GM20000 (cell line): ENCODE data around the gene NPAS4.
A peak's percentile ranks its signal among the peaks of the same experiment; 100 is the strongest.

Experiments used
- DNase-seq: peaks from one replicate; pipeline ENCODE4 v3.0.0; 2012; ENCODE audit warnings: low spot score
- CTCF ChIP-seq: IDR thresholded peaks from 2 replicates; pipeline ENCODE4 v1.5.1; 2012; ENCODE audit warnings: mild to moderate bottlenecking, control low read depth; ENCODE audit errors: extremely low read depth, missing control alignments

NPAS4 gene

DNA sequence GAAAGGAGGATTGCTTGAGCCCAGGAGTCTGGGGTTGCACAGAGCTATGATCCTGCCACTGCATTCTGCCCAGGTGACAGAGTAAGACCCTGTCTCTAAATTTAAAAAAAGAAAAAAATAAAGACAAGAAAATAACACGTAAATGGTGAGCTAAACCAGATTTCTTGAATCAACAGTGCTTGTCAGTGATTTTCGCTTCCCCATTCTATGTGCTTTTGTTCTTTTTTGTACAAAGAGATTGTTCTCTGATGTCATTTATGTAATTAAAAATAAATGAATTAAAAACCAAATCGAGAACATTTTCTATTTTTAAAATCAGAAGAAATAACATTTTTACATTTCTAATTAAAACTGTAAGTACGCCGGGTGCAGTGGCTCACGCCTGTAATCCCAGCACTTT, 29.5 kb upstream of the NPAS4 start:
- DNase-seq: peak; percentile 14
- no peak for TF ChIP-seq CTCF

DNA sequence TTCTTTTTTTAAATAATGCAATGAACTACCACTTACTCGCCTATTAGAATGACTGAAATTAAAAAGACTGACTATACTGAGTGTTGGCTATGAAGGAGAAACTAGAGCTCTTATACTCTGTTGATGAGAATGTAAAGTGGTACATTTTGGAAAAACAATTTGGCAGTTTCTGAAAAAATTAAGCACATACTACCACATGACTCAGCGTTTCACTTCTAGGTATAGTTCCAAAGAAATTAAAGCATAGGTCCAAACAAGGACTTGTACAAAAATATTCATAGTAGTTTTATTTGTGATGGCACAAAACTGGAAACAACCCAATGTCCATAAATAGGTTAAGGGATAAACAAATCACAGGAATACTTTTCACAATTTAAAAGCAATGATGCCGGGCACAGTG, 26.9 kb upstream of the NPAS4 start:
- DNase-seq: no peak
- no peak for TF ChIP-seq CTCF

GRCh38 chr11:66407651-66408050, 13.2 kb upstream of the NPAS4 start:
- DNase-seq: no peak
- no peak for TF ChIP-seq CTCF

DNA sequence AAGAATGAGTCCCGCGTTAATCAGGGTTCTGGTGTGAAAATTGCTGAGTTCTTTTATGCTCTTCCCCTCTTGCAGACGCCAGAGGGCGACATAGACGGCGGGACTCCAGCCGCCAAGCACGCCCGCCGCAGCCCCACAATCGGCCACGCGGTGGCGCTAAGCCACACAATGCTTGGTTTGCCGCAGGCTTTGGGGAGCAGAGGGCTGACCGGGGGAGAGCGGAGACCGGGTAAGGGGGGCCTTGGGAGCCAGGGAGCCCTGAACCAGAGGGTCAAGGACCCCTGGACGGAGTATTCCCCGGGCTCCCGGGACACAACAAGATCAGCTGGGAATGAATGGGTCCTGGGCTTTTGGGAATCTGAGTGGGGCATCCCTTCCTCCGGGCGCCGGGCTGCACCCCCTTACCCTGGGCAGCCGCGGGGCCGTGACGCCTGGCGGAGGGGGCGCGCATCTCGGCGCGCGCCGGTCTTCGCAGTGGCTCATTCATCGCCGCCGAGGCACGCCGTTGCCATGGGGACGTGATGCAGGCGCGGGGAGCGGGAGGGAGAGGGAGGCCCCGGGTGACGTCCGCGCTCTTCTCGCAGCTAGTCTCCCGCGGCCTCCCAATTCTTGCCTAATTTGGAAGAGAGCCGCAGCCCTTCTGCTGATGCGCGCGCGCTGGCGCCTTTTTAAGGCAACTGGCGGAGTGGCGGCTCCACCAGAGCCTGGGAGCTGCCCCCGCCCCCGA, 12.2 kb upstream of the NPAS4 start:
- peak; percentile 99 for TF ChIP-seq CTCF
- peak; percentile 98 for DNase-seq

DNA sequence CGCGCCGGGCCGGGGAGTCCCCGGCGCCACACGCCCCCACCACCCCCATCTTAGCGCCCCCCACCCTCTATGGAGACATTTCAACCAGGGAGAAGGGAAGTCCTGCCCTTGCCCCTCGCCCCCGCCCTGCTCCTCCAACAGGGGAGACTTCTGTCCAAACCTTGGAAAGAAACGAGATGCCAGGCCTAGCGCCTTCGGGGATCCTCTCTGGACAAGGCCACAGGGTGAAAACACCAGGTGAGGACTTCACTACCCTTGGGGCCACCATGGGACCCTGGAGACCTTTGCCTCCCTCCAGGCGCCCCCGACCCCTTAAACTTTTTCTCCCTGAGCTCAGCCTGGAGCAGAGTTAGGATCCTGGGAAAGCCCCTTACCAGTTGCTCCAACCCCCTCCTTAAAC, 11.6 kb upstream of the NPAS4 start:
- DNase-seq: no peak
- no peak for TF ChIP-seq CTCF

DNA sequence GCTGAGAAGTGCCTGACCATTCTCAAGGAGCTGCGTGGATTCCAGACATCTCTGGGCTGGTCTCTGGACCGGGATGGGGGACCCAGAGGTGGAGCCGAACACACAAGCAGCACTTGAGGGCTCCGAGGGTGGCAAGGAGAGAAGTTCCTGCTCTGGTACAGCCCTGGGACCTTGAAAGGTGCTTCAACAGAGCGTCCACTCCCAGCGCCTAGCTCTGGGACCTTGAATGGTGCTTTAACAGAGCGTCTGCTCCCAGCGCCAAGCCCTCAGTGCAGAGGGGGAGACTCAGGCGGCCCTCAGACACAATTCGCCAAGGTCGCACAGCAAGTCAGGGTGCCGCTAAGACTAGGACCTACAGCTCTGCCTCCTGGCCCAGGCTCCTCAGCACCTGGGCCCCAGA, 10.6 kb upstream of the NPAS4 start:
- no peak for TF ChIP-seq CTCF
- no peak for DNase-seq

DNA sequence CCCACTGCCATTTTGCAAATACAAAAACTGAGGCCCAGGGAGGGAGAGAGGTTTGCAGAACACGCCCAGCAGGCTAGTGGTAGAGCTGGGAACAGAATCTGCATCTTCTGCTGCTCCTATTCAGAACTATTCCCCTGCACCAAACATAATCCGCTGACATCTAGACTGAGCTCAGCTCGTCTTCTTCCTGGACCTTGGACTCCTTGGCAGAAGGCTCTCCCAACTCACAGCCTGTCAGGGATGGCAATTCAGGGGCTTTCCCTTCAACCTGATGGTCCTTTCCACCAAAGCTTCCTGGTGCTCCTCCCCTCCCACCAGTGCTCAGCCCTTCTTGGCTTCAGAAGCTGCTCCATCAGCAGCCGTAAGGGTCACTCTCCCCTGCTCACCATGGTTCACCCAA, 9.5 kb upstream of the NPAS4 start:
- no peak for DNase-seq
- no peak for TF ChIP-seq CTCF
